GM18505 (cell line): ENCODE measurements around the gene JMJD4.

Experiments used
- ATAC-seq: cut with Tn5 transposase; IDR thresholded peaks from one replicate; pipeline ENCODE4 v1.9.1; 2021; ENCODE audit not compliant: unreplicated experiment
- POLR2A ChIP-seq: IDR thresholded peaks from 4 replicates; pipeline ENCODE4 v1.6.1; 2011; ENCODE audit warnings: borderline replicate concordance; ENCODE audit not compliant: insufficient read depth, insufficient read length; ENCODE audit errors: extremely low read depth

JMJD4 gene

GRCh38 chr1:227754958-227755357 lies 19.9 kb upstream of the JMJD4 start:
- no peak for TF ChIP-seq POLR2A
- ATAC-seq, result no peak

DNA sequence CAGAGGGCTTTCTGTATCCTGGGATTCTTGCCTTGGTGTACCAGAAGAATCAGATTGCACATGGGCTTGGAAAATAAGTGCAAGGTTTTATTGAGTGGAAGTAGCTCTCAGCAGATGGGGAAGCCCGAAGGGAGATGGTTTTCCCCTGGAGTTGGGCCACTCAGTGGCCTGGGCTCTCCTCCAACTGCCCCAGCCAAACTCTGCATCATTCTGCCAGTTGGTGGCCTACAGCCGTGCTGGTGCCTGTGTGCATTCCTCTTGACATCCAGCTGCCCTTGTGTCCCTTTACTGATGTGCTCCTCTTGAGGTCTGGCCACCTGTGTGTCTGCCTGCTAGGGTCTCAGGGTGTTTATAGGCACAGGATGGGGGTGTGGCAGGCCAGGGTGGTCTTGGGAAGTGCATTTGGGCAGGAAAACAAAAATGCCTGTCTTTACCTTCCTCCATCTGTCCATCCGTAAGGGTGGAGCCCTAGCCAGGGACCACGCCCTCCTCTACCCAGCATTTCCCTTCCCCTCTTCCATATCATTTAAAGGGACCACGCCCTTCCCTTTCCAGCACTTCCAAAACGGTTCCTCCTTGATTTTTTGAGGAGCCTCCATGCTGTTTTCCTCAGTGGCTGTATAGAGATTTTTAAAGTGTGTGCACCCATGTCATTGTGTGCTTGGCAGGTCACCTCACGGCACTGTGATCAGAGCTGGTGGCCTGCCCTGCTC lies 19.1 kb upstream of the JMJD4 start:
- no peak for ATAC-seq
- TF ChIP-seq POLR2A, result no peak

DNA sequence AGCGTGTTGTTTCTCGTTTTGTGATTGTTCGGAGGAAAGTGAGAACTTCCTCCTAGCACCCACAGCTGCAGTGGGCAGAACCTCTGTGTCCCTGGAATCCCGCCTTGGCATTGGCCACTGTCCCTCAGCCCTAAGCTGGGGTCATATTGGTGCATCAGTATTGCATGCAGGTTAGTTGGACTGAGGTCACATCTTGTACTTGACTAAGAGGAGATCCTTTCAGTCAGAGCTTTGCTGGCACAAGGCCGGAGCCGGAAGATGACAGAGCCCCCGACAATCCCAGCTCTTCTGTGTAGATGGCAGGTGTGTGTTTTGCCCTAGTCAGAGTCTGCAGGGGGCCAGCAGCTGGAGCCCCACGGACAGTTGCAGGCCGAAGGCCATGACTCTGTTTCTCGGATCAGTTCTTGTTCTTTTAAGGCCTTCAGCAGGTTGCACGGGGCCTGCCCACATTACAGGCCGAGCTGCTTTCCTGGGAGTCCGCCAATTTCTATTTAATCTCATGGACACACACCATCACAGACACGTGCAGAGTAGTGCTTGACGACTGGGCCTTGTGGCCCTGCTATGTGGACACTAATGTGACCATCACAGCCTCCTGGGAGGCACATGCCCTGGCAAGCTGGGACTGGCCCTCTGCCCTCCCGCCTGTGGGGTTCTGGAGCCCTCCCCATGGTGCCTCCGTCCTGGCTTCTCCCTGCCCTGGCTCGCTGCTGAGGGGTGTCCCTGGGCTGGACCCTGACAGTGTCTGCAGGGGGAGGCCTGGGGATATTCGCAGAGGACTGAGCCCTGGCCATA lies 15.0 kb upstream of the JMJD4 start:
- ATAC-seq, result no peak
- no peak for TF ChIP-seq POLR2A

DNA sequence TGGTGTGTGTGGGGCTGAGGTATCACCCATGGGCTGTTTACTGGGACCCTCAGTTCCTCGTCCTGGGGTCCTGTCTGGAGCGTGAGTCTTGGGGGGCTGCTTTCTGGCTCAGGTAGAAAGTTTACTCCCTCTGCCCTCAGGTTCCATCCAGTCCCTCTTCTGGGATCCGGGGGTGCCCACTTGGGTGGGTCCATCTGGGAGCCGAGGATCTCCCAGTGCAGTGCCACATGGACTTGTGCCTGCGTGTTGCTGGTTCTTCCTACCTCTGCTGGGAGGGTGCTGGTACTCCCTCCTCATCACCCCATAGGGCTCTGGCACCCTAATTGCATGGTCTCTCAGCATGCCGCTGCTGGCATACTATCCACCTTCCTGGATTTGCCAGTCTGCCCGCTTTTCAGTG lies 14.1 kb upstream of the JMJD4 start:
- ATAC-seq, result no peak
- no peak for TF ChIP-seq POLR2A

- no peak for TF ChIP-seq POLR2A
- ATAC-seq, result no peak
These were observed 13.5 kb upstream of the JMJD4 start for GRCh38 chr1:227748496-227749182.

- no peak for TF ChIP-seq POLR2A
- ATAC-seq, result no peak
These were observed 12.9 kb upstream of the JMJD4 start for GRCh38 chr1:227747948-227748495.

DNA sequence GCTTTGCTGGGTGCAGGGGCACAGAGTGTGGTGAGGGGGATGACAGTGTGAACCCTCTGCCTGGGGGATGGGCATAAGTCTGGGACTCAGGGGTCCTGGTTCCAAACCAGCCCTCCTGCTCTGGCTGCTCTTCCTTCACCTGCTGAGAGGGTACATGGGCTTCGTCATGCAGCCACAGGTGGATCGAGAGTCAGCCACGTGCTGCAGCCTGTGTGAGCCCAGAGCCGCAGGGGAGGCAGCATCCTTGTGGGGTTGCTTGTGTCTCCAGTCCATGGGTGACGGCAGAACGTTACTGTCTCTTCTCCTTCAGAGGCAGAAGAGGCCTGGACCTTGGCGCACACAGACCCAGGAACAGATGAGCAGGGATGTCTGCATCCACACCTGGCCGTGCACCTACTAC lies 12.3 kb upstream of the JMJD4 start:
- TF ChIP-seq POLR2A, result no peak

DNA sequence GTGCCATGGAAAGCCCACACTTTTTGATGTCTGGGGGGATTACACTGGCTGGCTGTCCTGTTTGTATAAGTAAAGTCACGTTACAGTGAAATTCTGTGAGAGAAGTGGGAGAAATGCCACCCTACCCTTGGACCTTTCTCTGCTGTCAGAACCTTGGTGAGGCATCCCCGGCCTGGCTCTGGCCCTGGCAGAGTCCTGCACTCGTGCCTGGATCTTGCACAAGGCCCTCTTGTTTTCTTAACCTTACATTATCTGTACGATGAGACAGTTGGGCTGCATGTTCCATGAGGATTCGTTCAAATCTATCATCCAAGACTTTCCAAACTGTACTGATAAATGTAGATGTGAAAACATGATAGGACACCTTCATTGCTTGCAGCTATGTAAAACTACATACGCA lies 11.6 kb upstream of the JMJD4 start:
- no peak for ATAC-seq
- no peak for TF ChIP-seq POLR2A

More for the DNA sequence above, 12.3 kb upstream of the JMJD4 start:
- no peak for ATAC-seq

GRCh38 chr1:227745568-227746265 lies 10.6 kb upstream of the JMJD4 start:
- TF ChIP-seq POLR2A, result no peak
- ATAC-seq, result no peak

DNA sequence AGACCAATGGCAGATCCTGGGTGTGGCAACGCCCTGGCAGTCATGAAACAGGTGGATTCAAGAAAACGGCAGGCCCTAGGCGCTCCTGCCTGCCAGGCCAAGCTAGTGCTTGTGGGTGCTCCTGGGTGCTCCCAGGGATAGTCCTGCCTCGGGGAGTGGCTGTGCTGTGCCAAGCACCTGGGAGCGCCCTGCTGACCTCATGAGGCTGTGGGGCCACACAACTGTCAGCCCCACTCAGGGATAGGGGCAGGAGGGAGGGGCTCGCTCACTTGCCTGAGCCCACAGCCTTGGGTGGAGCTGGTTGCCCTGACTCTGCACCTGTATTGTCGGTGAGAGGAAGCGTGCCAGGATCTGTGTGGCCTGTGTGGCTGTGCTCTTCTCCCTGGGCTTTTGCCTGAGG lies 9.6 kb upstream of the JMJD4 start:
- TF ChIP-seq POLR2A, result no peak

DNA sequence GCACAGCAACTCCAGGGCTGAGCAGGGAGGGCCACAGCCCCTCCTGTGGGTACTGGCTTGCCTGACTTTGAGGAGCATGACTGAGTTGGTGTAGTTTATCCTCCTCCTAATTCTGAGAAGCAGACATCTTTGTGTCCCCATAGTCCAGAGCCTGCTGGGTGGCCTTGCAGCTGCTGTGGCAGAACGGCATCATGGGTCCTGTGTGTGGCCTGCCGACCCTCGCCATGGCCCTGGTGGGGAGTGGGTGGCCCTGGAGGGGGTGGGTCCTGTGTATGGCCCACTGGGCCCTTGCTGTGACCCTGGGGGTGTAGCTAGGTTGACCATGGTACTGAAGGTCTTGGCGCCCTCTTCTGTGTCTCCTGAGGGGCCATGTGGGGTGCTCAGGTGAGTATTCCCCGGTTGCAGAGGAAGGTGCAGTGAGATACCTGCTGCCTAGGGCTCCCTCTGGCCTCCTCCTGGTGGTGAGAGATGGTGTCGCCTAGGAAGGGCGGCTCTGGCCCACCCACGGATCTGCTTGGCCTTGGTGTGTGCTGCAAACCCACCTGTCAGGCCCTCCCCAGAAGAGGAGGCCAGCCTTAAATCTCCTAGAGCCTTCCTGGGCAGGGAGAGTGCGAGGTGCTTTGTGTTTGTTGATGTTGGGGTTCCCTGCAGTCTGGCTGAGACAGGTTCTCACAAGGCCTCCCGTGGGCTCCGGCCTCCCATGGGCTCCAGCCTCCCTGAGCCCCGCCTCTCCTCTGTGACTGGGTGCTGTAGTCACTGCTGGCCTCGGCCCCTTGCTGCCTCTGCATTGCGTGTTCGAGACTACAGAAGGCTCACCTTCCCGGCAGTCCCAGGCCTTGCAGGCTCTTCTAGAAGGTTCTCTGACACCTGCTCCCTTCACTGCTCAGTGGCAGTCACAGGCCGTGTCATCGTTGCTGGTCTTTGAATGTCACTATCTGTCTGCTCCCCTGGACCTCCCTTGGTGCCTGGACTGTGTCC lies 7.9 kb upstream of the JMJD4 start:
- no peak for ATAC-seq
- TF ChIP-seq POLR2A, result no peak

More for the DNA sequence above, 9.6 kb upstream of the JMJD4 start:
- no peak for ATAC-seq
